GM13976 (cell line): ENCODE results near the gene AKR1B1.
"Not testable (repeated sequence)": the region's sequence is repeated elsewhere in the genome, so short reads cannot be mapped to it uniquely, and the experiment has no call there.

Experiments used
- DNase-seq: peaks from one replicate; pipeline ENCODE4 v3.0.0; 2012; ENCODE audit warnings: low spot score
- CTCF ChIP-seq: IDR thresholded peaks from 2 replicates; pipeline ENCODE4 v1.5.1; 2012; ENCODE audit warnings: borderline replicate concordance, mild to moderate bottlenecking; ENCODE audit not compliant: insufficient read depth; ENCODE audit errors: extremely low read depth, missing control alignments, control extremely low read depth
- in situ Hi-C: fragments of 300-500 bp; cut with MboI; formaldehyde crosslinking; loops from one replicate; pipeline ENCODE4 v1.12.0; 2022; ENCODE audit warnings: low sequenced_read_pairs, mixed read lengths, inconsistent platforms; ENCODE audit not compliant: unreplicated experiment

Gene AKR1B1

GRCh38 chr7:134495546-134495945 lies 36.6 kb upstream of the AKR1B1 start:
- no peak for DNase-seq
- in situ Hi-C loops = no loop called here
- TF ChIP-seq CTCF = no peak

- DNase-seq = no peak
- TF ChIP-seq CTCF = no peak
- in situ Hi-C loops = no loop called here
Observed at GRCh38 chr7:134493091-134493490, 34.2 kb upstream of the AKR1B1 start.

GRCh38 chr7:134487721-134488120 lies 28.8 kb upstream of the AKR1B1 start:
- in situ Hi-C loops = not testable (repeated sequence)

GRCh38 chr7:134485203-134485602 lies 26.3 kb upstream of the AKR1B1 start:
- no peak for DNase-seq
- TF ChIP-seq CTCF = no peak
- in situ Hi-C loops = no loop called here

More at GRCh38 chr7:134487721-134488120, 28.8 kb upstream of the AKR1B1 start:
- DNase-seq = not testable (repeated sequence)

- in situ Hi-C loops = no loop called here
Observed at GRCh38 chr7:134483296-134483695, 24.4 kb upstream of the AKR1B1 start.

GRCh38 chr7:134482858-134483257 lies 24.0 kb upstream of the AKR1B1 start:
- TF ChIP-seq CTCF = no peak
- DNase-seq = no peak
- in situ Hi-C loops = no loop called here

More at GRCh38 chr7:134483296-134483695, 24.4 kb upstream of the AKR1B1 start:
- DNase-seq = no peak
- no peak for TF ChIP-seq CTCF

- DNase-seq = no peak
- in situ Hi-C loops = no loop called here
- no peak for TF ChIP-seq CTCF
Observed at GRCh38 chr7:134481167-134481566, 22.3 kb upstream of the AKR1B1 start.
